Astrocyte of the spinal cord (primary cell): Measurements from ENCODE around the gene WDR91.
"Not testable (repeated sequence)": the region's sequence is repeated elsewhere in the genome, so short reads cannot be mapped to it uniquely, and the experiment has no call there.

Experiments used
- DNase-seq: peaks from one replicate; pipeline ENCODE4 v3.0.0; 2011; ENCODE audit warnings: low read depth, low spot score
- H3K4me3 ChIP-seq: 2 replicates; pipeline ENCODE4 v1.5.1; 2011; ENCODE audit warnings: low read depth, mild to moderate bottlenecking, low read length, moderate library complexity
- in situ Hi-C: cut with HindIII; loops from 2 replicates; pipeline ENCODE4 v1.10.0; 2017; ENCODE audit warnings: low sequenced_read_pairs
- TF ChIP-seq, protein P1 (sequence below): IDR thresholded peaks from 2 replicates; pipeline ENCODE4 v1.5.1; 2012; ENCODE audit warnings: low read depth, mild to moderate bottlenecking, low read length, inconsistent platforms

WDR91 gene

DNA sequence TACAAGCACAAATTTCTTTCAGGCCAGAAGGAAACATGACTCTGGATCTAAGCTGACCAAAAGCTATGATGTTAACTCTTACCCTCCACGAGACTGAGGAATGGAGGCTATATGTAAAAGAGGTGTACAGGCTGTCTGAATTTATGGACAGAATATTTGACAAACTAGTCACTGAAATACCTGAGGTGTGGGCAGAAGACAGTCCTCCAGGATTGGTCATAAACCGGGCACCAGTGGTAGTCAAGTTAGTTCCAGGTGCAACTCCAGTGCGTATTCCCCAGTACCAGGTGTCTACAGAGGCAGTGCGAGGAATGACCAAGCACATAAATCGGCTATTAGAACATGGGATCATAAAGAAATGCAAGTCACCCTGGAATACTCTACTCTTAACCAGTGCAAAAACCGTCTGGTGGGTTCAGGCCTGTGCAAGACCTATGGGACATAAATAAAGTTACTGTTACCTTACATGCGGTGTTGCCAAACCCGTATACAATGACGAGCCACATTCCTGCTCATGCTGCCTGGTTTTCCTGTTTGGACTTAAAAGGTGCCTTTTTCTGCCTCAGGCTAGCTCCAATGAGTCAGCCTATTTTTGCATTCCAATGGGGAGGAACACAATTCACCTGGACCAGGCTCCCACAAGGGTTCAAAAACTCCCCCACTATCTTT is 34.2 kb downstream of the WDR91 start:
- DNase-seq: no peak
- no peak overlapping the region for H3K4me3 ChIP-seq
- in situ Hi-C loops: no loop called here
- TF ChIP-seq, protein P1, sequence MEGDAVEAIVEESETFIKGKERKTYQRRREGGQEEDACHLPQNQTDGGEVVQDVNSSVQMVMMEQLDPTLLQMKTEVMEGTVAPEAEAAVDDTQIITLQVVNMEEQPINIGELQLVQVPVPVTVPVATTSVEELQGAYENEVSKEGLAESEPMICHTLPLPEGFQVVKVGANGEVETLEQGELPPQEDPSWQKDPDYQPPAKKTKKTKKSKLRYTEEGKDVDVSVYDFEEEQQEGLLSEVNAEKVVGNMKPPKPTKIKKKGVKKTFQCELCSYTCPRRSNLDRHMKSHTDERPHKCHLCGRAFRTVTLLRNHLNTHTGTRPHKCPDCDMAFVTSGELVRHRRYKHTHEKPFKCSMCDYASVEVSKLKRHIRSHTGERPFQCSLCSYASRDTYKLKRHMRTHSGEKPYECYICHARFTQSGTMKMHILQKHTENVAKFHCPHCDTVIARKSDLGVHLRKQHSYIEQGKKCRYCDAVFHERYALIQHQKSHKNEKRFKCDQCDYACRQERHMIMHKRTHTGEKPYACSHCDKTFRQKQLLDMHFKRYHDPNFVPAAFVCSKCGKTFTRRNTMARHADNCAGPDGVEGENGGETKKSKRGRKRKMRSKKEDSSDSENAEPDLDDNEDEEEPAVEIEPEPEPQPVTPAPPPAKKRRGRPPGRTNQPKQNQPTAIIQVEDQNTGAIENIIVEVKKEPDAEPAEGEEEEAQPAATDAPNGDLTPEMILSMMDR: no peak

DNA sequence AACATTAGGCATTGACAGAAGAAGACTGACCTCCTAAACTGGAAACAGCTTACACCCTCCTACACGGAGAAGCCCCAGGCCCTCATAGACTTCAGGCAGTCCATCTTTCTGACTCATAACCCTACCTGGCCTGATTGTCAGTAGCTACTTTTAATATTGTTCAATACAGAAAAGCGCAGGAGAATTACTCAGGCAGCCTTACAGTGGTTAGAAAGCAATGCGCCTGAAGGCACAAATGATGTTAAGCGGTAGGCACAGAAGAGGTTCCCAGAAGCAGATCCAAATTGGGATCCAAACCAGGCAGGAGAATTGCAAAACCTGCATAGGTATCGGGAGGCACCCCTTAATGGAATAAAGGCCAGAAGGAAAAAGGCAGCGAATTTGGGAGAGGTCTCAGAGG is 35.4 kb downstream of the WDR91 start:
- TF ChIP-seq, protein P1: no peak
- no peak overlapping the region for H3K4me3 ChIP-seq
- no peak for DNase-seq
- in situ Hi-C loops: no loop called here

DNA sequence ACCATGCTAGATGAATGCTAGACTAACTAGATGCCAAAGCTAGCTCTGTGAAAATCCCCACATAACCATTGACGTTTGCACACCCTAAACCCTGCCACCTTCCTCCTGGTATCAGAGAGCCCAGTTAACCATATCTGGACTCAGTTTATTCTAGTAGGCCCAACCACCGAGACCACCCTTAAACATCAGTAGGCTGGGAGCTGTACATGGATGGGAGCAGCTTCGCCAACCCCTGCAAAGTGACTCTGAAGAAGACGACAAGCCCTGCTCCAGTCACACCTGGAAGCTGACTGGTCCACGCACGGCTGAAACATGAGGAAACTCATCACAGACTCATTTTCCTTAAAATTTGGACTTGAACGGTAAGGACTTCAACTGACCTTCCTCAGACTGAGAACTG is 36.4 kb downstream of the WDR91 start:
- in situ Hi-C loops: no loop called here
- no peak for DNase-seq
- TF ChIP-seq, protein P1: no peak
- H3K4me3 ChIP-seq: no peak overlapping the region

DNA sequence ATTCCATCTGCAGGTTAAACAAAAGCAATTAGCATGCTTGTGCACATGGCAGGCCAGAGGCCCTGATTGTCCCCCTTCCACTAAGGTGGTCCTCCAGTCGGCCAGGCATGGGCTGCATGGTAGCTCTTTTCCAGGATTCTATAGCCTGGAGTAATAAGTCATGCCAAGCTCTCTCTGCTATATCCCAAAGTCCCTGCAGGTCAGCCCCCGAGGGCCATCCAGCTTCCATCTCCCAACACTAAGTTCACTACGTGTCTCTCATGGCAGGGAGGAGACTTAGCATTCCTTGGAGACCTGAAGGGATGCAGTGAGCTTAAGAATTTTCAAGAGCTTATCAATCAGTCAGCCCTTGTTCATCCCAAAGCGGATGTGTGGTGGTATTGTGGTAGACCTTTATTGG is 37.4 kb downstream of the WDR91 start:
- DNase-seq, in situ Hi-C loops, H3K4me3 ChIP-seq: not testable (repeated sequence)

DNA sequence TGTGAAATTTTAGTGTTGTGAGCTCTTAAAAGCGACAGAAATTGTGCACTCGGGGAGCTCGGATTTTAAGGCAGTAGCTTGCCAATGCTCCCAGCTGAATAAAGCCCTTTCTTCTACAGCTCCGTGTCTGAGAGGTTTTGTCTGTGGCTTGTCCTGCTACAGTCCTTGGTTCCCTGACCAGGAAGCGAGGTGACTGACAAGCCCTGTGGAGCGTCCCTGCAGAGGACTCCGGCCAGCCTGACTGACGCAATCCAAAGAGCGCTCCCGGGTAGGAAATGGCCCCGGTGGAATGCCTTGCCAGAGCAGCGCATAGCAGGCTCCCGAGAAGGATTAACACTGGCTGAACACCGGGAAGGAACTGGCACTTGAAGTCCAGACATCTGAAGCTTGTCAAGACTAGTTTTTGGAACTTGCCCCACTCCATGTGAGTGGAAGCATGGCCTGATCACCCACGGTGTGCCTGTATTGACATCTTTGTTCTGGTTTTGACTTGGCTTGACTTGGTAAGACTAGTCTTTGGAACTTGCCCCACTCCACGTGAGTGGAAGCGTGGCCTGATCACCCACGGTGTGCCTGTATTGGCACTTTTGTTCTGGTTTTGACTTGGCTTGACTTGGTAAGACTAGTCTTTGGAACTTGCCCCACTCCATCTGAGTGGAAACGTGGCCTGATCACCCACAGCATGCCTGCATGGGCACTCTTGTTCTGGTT is 39.6 kb downstream of the WDR91 start:
- in situ Hi-C loops, DNase-seq, H3K4me3 ChIP-seq: not testable (repeated sequence)

DNA sequence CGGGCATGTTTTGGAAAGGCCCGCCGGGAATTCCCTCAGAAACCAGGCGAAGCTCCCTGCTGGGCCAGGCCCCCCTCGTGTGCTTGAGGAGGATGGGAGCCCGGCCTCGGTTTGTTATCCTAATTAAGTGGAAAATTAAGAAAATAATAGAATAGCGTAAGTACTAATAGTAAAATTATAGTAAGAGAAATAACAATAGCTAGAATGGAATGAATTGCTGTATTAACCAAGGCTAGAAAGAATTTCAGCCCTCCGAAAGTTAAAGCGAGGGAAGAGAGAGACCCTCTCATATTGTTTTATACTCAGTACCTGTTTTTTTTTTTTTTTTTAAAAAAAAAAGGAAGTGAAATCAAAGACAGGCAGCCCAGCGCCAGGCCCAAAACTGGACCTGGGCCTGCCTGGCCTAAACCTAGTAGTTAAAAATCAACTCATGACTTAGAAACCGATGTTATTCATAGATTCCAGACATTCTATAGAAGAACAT is 40.3 kb downstream of the WDR91 start:
- in situ Hi-C loops, DNase-seq: not testable (repeated sequence)
- H3K4me3 ChIP-seq: peak overlapping the region; percentile 72

DNA sequence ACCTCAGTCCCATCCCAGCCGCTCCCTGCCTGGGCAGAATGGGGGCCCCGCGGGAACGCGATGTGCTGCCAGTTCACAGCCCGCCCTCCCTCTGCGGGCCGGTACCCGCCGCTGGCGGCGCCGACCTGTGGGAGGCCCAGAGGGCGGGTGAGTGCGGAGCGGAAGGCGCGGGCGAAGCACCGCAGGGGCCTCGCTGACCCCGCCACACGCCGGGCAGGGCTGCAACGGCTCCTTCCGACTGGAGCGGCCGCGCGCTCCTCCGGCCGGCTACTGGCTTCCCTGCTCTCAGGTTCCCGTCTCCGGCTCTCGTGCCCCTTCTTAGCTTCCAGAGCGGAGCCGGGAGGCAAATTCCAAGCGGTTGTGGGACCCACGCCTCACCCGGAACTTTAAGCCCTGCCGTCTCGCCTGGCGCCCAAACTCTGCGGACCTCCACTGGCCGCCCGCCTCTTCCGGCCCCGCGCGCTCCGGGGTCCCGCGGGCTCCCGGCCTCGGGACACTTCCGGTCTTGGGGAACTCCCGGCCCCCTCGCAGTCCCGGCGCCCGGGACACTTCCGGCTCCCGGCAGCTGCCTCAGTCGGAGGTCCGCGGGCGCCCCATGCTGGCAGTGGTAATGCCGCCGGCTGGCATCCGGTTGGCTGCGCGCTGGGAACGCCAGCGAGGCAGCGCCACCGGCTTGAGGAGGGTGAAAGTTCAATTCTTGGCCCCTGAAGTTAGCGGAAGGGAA is 40.9 kb downstream of the WDR91 start, which contains the start of gene CYREN:
CYREN (minus strand) TSS at position 434 of the 724 bp plus-strand sequence. CDS start 1,785 bp downstream, outside the sequence.
- DNase-seq: peak; percentile 95
- TF ChIP-seq, protein P1: peak; percentile 51
- peak within 1 kb of the TSS; percentile 72 for H3K4me3 ChIP-seq
- in situ Hi-C loops: no loop called here

DNA sequence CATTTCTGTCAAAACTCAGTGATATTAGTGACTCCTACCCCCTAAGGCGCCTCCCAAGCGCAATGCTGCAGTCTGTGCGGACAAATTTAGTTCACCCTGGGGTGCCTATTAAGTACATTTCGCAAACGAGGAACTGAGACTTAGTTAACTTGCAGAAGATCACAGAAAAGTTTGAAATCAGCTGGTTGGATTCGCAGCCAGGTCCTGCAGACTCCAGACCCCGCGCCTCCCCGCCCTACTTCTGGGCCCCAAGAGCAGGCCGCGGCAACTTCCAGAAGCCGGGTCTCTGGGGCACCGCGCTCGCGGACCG is 41.4 kb downstream of the WDR91 start:
- TF ChIP-seq, protein P1: no peak
- in situ Hi-C loops: no loop called here
- peak overlapping the region; percentile 72 for H3K4me3 ChIP-seq
- peak; percentile 57 for DNase-seq
